ENCODE results near the gene GALNT17.

The GALNT17 gene

GRCh38 chr7:71313553-71313952, 181.6 kb downstream of the GALNT17 start:
- CTCF ChIA-PET = no interaction called here
- POLR2A ChIA-PET (ENCODE audit: low non-redundant PET) = no interaction called here
- no peak for TF ChIP-seq CTCF (conservative IDR thresholded peaks at IDR 0.05; ENCODE audit: low read depth)
- DNase-seq (ENCODE audit: low spot score) = no peak
- H3K27ac ChIP-seq = no peak overlapping the region

DNA sequence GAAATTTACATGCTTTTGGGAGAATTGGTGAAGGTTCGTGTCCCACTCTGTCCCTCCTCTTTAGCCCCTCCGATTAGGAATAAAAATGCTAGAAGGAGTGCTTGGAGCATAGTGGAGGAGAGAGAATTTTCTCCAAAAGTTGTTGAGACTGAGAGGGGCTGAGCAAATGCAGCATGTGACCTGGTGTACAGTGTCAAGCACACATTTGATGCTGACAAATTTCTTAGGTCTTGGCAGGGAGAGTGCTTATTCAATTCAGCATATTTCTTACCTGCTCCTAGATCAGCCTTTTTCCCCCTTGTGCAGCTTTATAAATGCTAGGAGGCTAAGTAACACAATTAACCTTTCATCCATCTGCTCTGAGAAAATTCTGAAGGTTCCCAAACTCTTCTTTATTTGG, 189.0 kb downstream of the GALNT17 start:
- H3K27ac ChIP-seq = no peak overlapping the region
- no peak for TF ChIP-seq CTCF (conservative IDR thresholded peaks at IDR 0.05; ENCODE audit: low read depth)
- CTCF ChIA-PET = no interaction called here
- DNase-seq (ENCODE audit: low spot score) = no peak
- POLR2A ChIA-PET (ENCODE audit: low non-redundant PET) = no interaction called here

DNA sequence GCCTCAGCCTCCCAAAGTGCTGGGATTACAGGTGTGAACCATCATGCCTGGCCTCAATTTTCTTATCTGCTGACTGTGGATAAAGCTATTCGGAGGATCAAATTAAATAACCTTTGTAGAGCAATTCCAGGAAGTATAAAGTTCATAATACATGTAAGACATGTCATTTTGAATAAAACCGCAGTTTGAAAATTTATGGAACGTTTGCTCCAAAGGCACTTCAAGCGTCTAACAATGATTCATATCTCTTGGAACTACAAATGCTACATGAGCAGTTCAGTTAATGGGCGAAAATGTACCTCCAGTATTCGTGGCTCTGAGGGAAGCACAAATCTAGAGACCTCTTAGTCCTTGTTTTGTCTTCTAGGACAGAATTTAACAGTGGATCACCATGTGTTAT, 190.3 kb downstream of the GALNT17 start:
- DNase-seq (ENCODE audit: low spot score) = no peak
- ChIA-PET POLR2A (ENCODE audit: low non-redundant PET) (no interaction called here), CTCF (no interaction called here)
- no peak overlapping the region for H3K27ac ChIP-seq
- no peak for TF ChIP-seq CTCF (conservative IDR thresholded peaks at IDR 0.05; ENCODE audit: low read depth)

- DNase-seq (ENCODE audit: low spot score) = no peak
- TF ChIP-seq CTCF (conservative IDR thresholded peaks at IDR 0.05; ENCODE audit: low read depth) = no peak
- POLR2A ChIA-PET (ENCODE audit: low non-redundant PET) = no interaction called here
- CTCF ChIA-PET = no interaction called here
- no peak overlapping the region for H3K27ac ChIP-seq
These were observed 191.8 kb downstream of the GALNT17 start for GRCh38 chr7:71323726-71324125.

DNA sequence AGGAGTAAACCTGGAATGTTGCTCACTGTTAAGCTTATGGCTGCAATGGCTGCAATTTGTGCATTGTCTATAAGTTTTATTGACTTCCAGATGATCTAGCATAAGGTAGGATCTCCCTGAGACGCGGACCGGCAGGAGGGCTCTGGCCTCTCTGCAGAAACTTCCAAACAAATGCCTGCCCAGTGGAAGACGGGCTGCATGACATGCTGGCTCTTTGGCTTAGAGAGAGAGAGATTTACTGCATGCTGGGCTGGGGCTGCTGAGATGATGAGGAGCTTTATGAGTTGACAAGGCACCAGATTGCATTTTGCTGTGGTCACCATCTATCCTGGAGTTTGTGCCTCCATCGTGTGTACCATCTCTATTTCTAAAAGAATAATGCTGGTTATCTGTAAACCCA, 193.2 kb downstream of the GALNT17 start:
- TF ChIP-seq CTCF (conservative IDR thresholded peaks at IDR 0.05; ENCODE audit: low read depth) = no peak
- H3K27ac ChIP-seq = no peak overlapping the region
- ChIA-PET CTCF (no interaction called here), POLR2A (ENCODE audit: low non-redundant PET) (no interaction called here)
- no peak for DNase-seq (ENCODE audit: low spot score)

- ChIA-PET CTCF (no interaction called here), POLR2A (ENCODE audit: low non-redundant PET) (no interaction called here)
- DNase-seq (ENCODE audit: low spot score) = no peak
- no peak overlapping the region for H3K27ac ChIP-seq
- TF ChIP-seq CTCF (conservative IDR thresholded peaks at IDR 0.05; ENCODE audit: low read depth) = no peak
These were observed 194.7 kb downstream of the GALNT17 start for GRCh38 chr7:71326595-71326994.

DNA sequence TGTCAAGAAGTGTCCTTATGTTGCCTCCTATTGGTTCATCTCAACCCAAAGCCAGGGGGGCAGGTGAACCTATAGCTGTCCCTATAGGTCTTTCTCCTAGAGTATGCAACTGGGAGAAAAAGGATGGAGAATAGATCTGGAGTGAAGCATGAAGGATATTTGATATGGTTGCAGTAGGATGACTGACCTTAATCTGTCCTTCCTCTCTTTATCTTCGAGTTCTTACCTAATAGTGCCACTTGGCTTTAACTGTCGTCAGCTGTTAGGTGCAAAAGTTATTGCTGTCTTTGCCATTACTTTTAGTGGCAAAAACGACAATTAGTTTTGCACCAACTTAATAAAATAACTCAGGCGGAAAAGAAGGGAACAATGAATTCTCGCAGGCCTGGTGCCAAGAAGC, 196.0 kb downstream of the GALNT17 start:
- DNase-seq (ENCODE audit: low spot score) = no peak
- H3K27ac ChIP-seq = no peak overlapping the region
- CTCF ChIA-PET = no interaction called here
- POLR2A ChIA-PET (ENCODE audit: low non-redundant PET) = no interaction called here
- no peak for TF ChIP-seq CTCF (conservative IDR thresholded peaks at IDR 0.05; ENCODE audit: low read depth)

Data from RWPE1 (cell line).